ENCODE measurements around the gene REN.

The REN gene

DNA sequence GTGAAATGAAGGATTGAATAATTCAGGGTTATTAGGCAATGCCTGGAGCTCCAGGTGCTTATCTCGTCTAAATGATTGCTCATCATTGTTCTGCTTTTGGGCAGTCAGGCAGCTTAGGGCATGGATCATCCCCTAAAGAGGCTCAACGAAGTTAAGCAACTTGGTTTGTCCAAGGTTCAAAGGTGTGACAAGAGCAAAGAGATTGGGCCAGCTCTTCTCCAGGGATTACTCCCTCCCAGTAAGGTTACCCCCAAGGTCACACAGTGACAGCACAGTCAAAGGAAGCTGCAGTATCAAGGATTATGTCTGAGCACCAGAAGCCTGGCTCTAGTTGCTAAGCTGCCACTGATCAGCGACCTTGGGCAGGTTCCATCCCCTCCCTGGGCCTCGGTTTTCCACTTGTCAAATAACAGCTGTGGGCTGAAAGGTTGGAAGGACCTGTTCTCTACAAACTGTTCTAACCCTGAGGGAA lies 21.1 kb downstream of the REN start:
- H3K4me3 ChIP-seq (ENCODE audit: low read depth, low read length) = no peak overlapping the region
- TF ChIP-seq, protein P1, sequence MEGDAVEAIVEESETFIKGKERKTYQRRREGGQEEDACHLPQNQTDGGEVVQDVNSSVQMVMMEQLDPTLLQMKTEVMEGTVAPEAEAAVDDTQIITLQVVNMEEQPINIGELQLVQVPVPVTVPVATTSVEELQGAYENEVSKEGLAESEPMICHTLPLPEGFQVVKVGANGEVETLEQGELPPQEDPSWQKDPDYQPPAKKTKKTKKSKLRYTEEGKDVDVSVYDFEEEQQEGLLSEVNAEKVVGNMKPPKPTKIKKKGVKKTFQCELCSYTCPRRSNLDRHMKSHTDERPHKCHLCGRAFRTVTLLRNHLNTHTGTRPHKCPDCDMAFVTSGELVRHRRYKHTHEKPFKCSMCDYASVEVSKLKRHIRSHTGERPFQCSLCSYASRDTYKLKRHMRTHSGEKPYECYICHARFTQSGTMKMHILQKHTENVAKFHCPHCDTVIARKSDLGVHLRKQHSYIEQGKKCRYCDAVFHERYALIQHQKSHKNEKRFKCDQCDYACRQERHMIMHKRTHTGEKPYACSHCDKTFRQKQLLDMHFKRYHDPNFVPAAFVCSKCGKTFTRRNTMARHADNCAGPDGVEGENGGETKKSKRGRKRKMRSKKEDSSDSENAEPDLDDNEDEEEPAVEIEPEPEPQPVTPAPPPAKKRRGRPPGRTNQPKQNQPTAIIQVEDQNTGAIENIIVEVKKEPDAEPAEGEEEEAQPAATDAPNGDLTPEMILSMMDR (IDR thresholded peaks at IDR 0.05; ENCODE audit: insufficient read depth, low read depth, low read length, missing control alignments) = no peak
- DNase-seq (ENCODE audit: low read depth) = no peak

DNA sequence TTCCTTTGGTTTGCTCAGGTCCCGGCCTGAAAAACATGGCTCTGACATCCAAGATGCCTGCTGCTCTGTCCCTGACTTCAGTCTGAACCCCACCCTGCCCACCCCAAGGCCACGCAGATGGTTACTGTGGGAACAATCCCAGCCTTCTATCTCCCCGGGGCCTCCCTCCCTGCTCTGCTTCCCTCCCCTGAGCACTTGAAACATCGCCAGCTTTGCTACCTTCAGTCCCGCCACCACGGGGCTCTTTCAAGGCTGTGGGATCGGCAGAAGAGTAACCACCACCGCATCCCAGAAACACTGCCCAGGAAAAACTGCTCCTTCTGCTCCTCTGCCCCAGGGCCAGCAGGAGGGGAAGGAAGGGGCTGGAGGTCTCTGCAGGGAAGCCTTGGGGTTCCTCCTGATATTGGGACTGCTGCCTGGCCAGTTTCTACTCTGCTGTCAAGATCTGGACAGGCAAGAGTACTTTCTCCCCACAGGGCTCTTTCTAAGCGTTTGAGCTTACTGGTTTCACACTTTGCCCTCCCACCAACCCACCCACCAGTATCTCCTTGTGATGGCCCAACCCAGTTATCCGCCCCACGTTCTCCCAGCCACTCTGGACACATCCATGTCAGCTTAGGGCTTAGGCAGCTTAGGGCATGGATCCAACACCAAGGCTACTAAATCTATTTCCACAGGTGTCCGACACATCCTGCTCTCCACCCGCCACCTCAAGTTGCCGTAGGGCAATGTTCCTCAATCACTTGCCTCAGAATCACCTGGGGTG lies 22.7 kb downstream of the REN start:
- no peak for DNase-seq (ENCODE audit: low read depth)
- no peak overlapping the region for H3K4me3 ChIP-seq (ENCODE audit: low read depth, low read length)
- TF ChIP-seq, protein P1 (IDR thresholded peaks at IDR 0.05; ENCODE audit: insufficient read depth, low read depth, low read length, missing control alignments) = no peak

DNA sequence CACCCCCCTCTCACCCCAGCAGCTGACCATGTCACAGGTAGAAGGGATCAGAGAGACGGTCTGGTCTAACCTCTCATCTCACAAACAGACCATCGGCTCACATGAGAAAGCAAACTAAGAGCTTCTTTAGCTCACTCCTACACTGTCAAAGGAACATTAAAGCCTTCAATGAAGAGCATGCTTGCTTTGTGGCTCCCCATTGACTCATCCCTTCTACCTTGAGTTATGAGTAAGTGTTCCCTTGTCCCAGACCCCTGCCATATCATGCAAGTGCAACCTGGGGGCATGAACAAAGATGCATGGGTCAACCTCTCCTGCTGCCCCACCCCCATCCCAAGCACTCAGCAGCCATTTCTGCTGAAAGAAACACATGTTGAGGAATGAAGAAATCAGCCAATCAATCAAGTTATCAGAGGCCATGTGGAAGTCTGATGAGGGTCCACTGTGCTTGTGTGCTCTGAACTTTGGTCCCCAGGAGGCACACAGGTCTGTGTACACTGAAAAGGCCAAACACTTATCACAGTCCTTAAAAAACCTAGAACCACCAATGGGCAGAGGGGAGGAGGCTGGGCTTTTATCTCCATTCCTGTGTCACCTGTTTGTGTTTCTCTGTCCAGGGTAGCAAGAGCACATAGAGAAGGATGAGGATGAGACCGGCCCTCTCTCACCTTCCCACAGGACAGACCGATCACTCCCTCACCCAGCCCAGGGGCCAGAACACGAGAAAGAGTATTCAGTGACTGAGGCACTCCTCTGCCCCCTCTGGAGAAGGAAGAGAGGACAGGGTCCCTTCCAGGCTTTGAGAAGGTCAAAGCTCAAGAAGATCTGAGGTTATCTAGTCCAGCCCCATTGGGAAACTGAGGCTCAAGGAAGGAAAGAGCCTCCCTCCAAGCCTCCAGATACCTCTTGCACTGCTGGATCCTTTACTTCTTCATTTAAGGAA lies 23.8 kb downstream of the REN start:
- H3K4me3 ChIP-seq (ENCODE audit: low read depth, low read length) = no peak overlapping the region
- TF ChIP-seq, protein P1 (IDR thresholded peaks at IDR 0.05; ENCODE audit: insufficient read depth, low read depth, low read length, missing control alignments) = no peak
- no peak for DNase-seq (ENCODE audit: low read depth)

DNA sequence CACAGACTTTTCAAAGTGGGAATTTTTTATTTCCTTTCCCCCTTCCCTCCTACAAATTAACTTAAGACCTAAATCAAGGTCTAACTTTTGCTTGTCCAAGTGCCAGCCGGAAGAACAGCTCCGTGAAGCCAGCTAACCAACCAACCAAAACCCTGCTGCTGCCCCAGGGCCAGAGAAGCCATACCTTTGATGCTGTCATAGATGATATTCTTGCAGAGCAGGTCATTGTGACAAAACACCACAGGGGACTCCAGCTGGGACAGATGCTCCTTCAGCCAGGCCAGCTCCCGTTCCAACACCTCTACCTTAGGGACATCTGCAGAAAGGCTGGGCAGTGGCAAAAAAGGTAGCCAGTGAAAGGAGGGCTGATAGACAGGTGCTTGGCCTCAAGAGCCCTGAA lies 25.0 kb downstream of the REN start:
- H3K4me3 ChIP-seq (ENCODE audit: low read depth, low read length) = no peak overlapping the region
- no peak for DNase-seq (ENCODE audit: low read depth)
- TF ChIP-seq, protein P1 (IDR thresholded peaks at IDR 0.05; ENCODE audit: insufficient read depth, low read depth, low read length, missing control alignments) = no peak

DNA sequence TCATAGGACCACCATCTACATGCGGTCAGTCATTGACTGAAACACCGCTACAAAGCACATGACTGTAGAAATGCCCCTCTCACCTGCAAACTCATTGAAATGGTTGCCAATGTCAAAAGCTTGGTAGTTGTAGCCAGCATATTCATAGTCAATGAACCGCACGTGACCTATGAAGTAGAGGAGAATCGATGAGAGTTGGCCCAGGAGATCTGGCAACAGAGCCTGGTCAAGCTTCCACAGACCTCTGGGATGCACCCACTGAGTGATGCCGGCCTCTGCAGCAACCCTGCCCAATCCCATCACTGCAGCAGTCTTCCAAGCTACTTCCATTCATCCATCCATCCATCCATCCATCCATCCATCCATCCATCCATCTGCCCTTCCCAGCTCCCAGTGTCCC lies 26.2 kb downstream of the REN start:
- no peak for DNase-seq (ENCODE audit: low read depth)
- no peak overlapping the region for H3K4me3 ChIP-seq (ENCODE audit: low read depth, low read length)
- TF ChIP-seq, protein P1 (IDR thresholded peaks at IDR 0.05; ENCODE audit: insufficient read depth, low read depth, low read length, missing control alignments) = no peak

DNA sequence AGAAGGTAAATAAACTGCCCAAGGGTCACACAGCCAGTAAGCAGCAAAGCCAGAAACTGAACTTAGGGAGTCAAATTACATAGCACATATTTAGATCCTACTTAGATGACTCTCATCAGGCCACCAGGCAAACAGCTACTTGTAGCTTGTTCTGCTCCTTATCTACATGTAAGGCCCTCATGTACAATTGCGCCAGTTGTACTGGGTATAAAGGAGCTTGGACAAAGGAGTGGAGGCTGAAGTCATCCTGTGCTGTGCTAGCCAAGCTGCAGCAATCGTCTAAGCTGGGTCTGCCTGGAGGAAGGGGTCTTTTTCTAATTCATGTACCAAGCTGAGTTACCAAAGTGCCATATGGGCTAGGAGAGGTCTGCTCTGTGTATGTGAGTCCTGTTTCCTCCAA lies 27.0 kb downstream of the REN start:
- no peak overlapping the region for H3K4me3 ChIP-seq (ENCODE audit: low read depth, low read length)
- TF ChIP-seq, protein P1 (IDR thresholded peaks at IDR 0.05; ENCODE audit: insufficient read depth, low read depth, low read length, missing control alignments) = no peak
- DNase-seq (ENCODE audit: low read depth) = no peak
